ENCODE measurements around the gene ADGRF5.

Gene ADGRF5

DNA sequence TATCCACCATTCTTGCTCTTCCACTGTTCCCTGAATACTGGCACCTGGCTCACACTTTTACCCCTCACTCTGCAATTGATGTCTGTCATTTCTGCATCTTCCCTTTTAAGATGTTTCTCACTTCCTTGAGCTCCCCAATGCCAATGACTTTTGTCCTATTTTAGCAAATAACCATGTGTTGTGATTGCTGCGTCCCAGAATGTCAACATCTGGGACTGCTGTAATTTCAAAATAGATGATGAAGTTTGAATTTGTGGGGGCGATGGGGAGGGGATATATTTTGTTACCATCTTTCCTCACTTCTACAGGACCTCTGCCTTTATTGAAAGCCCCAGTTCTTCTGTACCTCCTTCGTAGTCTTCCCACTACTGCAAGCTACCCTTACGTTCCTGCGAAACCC is 40.0 kb upstream of the ADGRF5 start:
- no peak overlapping the region for H3K4me3 ChIP-seq (ENCODE audit: control insufficient read depth in 1 of 7, extremely low read depth in 1 of 7, insufficient read depth in 4 of 7, low read depth in 2 of 7, low read length in 6 of 7)
- H3K27me3 ChIP-seq (replicated peaks in 2 of 5; ENCODE audit: control insufficient read depth in 4 of 5, insufficient read depth in 5 of 5, low read length in 4 of 5): no peaks in the 10 kb centered on the region
- DNase-seq: no peak
- H3K9me3 ChIP-seq (ENCODE audit: control extremely low read depth in 1 of 5, control insufficient read depth in 4 of 5, insufficient read depth in 2 of 5, low read depth in 1 of 5, low read length in 4 of 5): no peaks in the 10 kb centered on the region
- peaks cover 0 to 5% (median 4%) of the 10 kb centered on the region in 4 experiments for H3K4me1 ChIP-seq (ENCODE audit: control extremely low read depth in 1 of 4, control insufficient read depth in 4 of 4, insufficient read depth in 4 of 4, low read length in 3 of 4)
- no peaks in the 10 kb centered on the region for H3K36me3 ChIP-seq (ENCODE audit: control insufficient read depth in 4 of 4, insufficient read depth in 4 of 4, low read length in 3 of 4)
- H3K27ac ChIP-seq (ENCODE audit: insufficient read depth in 1 of 2, low read depth in 1 of 2, low read length in 2 of 2, poor library complexity in 1 of 2, severe bottlenecking in 2 of 2): no peak overlapping the region
- CTCF ChIA-PET: no interaction called here
- POLR2A ChIA-PET: no interaction called here
- 97% methylated on average over 3 of the region's 5 CpGs for whole genome bisulfite sequencing (ENCODE audit: insufficient coverage)

DNA sequence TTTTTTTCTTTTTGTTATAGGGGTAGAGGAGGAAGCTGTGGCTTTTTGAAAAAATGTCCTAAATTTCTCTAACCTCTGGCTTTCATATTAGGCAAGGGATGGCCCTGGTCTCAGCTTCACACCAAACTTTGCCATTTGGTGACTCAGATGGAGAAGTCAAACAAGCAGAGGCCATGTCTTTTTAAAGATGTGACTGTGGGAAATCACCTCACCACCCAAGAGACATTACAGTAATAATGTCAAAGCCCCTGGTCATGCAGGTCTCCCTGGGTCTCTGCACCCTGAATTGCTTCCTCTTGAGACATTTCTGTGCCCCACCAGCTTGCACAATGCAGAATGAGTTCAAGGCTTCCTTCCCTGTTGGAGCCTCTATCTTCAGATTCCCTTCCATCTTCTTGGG is 39.5 kb upstream of the ADGRF5 start:
- Histone ChIP-seq H3K36me3 (ENCODE audit: control insufficient read depth in 4 of 4, insufficient read depth in 4 of 4, low read length in 3 of 4) (no peaks in the 10 kb centered on the region), H3K4me1 (ENCODE audit: control extremely low read depth in 1 of 4, control insufficient read depth in 4 of 4, insufficient read depth in 4 of 4, low read length in 3 of 4) (peaks cover 0 to 5% (median 4%) of the 10 kb centered on the region in 4 experiments), H3K4me3 (ENCODE audit: control insufficient read depth in 1 of 7, extremely low read depth in 1 of 7, insufficient read depth in 4 of 7, low read depth in 2 of 7, low read length in 6 of 7) (no peak overlapping the region), H3K9me3 (ENCODE audit: control extremely low read depth in 1 of 5, control insufficient read depth in 4 of 5, insufficient read depth in 2 of 5, low read depth in 1 of 5, low read length in 4 of 5) (no peaks in the 10 kb centered on the region), H3K27ac (ENCODE audit: insufficient read depth in 1 of 2, low read depth in 1 of 2, low read length in 2 of 2, poor library complexity in 1 of 2, severe bottlenecking in 2 of 2) (no peak overlapping the region), H3K27me3 (replicated peaks in 2 of 5; ENCODE audit: control insufficient read depth in 4 of 5, insufficient read depth in 5 of 5, low read length in 4 of 5) (no peaks in the 10 kb centered on the region)
- DNase-seq: peak in 2 of 3 donors; percentile 39 to 56
- ChIA-PET POLR2A (no interaction called here), CTCF (no interaction called here)

- Histone ChIP-seq H3K4me1 (ENCODE audit: control extremely low read depth in 1 of 4, control insufficient read depth in 4 of 4, insufficient read depth in 4 of 4, low read length in 3 of 4) (peaks cover 0 to 5% (median 4%) of the 10 kb centered on the region in 4 experiments), H3K36me3 (ENCODE audit: control insufficient read depth in 4 of 4, insufficient read depth in 4 of 4, low read length in 3 of 4) (no peaks in the 10 kb centered on the region), H3K9me3 (ENCODE audit: control extremely low read depth in 1 of 5, control insufficient read depth in 4 of 5, insufficient read depth in 2 of 5, low read depth in 1 of 5, low read length in 4 of 5) (no peaks in the 10 kb centered on the region), H3K27ac (ENCODE audit: insufficient read depth in 1 of 2, low read depth in 1 of 2, low read length in 2 of 2, poor library complexity in 1 of 2, severe bottlenecking in 2 of 2) (no peak overlapping the region), H3K4me3 (ENCODE audit: control insufficient read depth in 1 of 7, extremely low read depth in 1 of 7, insufficient read depth in 4 of 7, low read depth in 2 of 7, low read length in 6 of 7) (no peak overlapping the region), H3K27me3 (replicated peaks in 2 of 5; ENCODE audit: control insufficient read depth in 4 of 5, insufficient read depth in 5 of 5, low read length in 4 of 5) (no peaks in the 10 kb centered on the region)
- ChIA-PET POLR2A (no interaction called here), CTCF (no interaction called here)
- DNase-seq: no peak
These were observed 37.7 kb upstream of the ADGRF5 start for GRCh38 chr6:46959419-46959818.

DNA sequence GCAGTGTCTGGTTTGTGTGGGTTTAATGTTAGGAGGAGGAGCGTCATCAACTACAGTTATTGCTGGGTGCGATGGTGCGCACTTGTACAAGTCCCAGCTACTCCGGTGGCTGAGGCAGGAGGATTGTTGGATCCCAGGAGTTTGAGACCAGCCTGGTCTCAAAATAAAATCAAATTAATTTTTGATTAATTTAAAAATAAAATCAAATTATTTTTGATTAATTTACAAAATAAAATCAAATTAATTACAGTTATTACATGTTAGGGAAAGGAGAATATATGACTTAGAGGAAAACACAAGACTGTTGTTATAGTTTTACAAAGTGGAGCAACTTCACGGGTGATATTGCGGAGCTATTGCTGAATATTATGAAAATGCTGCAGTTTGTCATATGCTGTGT is 34.7 kb upstream of the ADGRF5 start:
- ChIA-PET CTCF (no interaction called here), POLR2A (no interaction called here)
- Histone ChIP-seq H3K4me1 (ENCODE audit: control extremely low read depth in 1 of 4, control insufficient read depth in 4 of 4, insufficient read depth in 4 of 4, low read length in 3 of 4) (peaks cover 0 to 3% (median 2%) of the 10 kb centered on the region in 4 experiments), H3K36me3 (ENCODE audit: control insufficient read depth in 4 of 4, insufficient read depth in 4 of 4, low read length in 3 of 4) (no peaks in the 10 kb centered on the region), H3K9me3 (ENCODE audit: control extremely low read depth in 1 of 5, control insufficient read depth in 4 of 5, insufficient read depth in 2 of 5, low read depth in 1 of 5, low read length in 4 of 5) (no peaks in the 10 kb centered on the region), H3K27me3 (replicated peaks in 2 of 5; ENCODE audit: control insufficient read depth in 4 of 5, insufficient read depth in 5 of 5, low read length in 4 of 5) (no peaks in the 10 kb centered on the region), H3K27ac (ENCODE audit: insufficient read depth in 1 of 2, low read depth in 1 of 2, low read length in 2 of 2, poor library complexity in 1 of 2, severe bottlenecking in 2 of 2) (no peak overlapping the region), H3K4me3 (ENCODE audit: control insufficient read depth in 1 of 7, extremely low read depth in 1 of 7, insufficient read depth in 4 of 7, low read depth in 2 of 7, low read length in 6 of 7) (no peak overlapping the region)
- DNase-seq: no peak
- 100% methylated on average over 5 of the region's 6 CpGs for WGBS (ENCODE audit: insufficient coverage)

DNA sequence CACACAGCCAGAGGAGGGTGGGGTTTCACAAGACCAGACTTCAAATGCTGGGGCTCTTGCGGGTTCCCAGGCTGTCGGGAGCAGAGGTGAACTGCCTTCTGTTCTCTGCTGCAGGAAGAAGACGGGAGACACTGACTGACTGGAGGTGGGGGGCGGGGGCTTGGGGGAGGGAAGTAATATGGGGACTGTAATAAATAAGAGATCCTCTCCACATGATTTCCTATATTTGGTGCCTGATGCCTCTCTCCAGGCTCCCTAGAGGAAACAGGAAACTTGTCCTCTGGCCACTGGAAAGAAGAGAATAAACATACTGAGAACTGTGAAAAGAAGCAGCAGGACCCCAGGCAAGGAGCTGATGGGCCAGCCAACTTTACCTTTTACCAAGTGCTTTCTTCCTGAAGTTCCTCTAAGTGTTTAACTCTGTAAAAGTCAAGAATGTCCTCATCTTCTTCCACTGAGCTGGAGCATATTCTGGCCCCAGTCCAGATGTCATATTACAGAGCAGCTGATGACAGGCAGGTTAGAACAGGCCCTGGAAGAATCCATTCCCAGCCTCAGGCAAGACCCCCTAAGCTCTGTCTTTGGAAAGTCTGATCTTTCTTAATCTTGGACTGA is 33.2 kb upstream of the ADGRF5 start:
- ChIA-PET CTCF (interaction anchor here (0.7 to 1.1 kb wide), 3 partner anchors 9 to 37 kb away, joined by 3 read pairs; no protein-coding TSS in a partner anchor), POLR2A (no interaction called here)
- no peak for DNase-seq
- Histone ChIP-seq H3K9me3 (ENCODE audit: control extremely low read depth in 1 of 5, control insufficient read depth in 4 of 5, insufficient read depth in 2 of 5, low read depth in 1 of 5, low read length in 4 of 5) (no peaks in the 10 kb centered on the region), H3K27ac (ENCODE audit: insufficient read depth in 1 of 2, low read depth in 1 of 2, low read length in 2 of 2, poor library complexity in 1 of 2, severe bottlenecking in 2 of 2) (no peak overlapping the region), H3K36me3 (ENCODE audit: control insufficient read depth in 4 of 4, insufficient read depth in 4 of 4, low read length in 3 of 4) (no peaks in the 10 kb centered on the region), H3K27me3 (replicated peaks in 2 of 5; ENCODE audit: control insufficient read depth in 4 of 5, insufficient read depth in 5 of 5, low read length in 4 of 5) (no peaks in the 10 kb centered on the region), H3K4me1 (ENCODE audit: control extremely low read depth in 1 of 4, control insufficient read depth in 4 of 4, insufficient read depth in 4 of 4, low read length in 3 of 4) (no peaks in the 10 kb centered on the region), H3K4me3 (ENCODE audit: control insufficient read depth in 1 of 7, extremely low read depth in 1 of 7, insufficient read depth in 4 of 7, low read depth in 2 of 7, low read length in 6 of 7) (no peak overlapping the region)
- 80% methylated on average over 1 of the region's 4 CpGs for WGBS (ENCODE audit: insufficient coverage)

- no peak for DNase-seq
- Histone ChIP-seq H3K9me3 (ENCODE audit: control extremely low read depth in 1 of 5, control insufficient read depth in 4 of 5, insufficient read depth in 2 of 5, low read depth in 1 of 5, low read length in 4 of 5) (no peaks in the 10 kb centered on the region), H3K36me3 (ENCODE audit: control insufficient read depth in 4 of 4, insufficient read depth in 4 of 4, low read length in 3 of 4) (no peaks in the 10 kb centered on the region), H3K27me3 (replicated peaks in 2 of 5; ENCODE audit: control insufficient read depth in 4 of 5, insufficient read depth in 5 of 5, low read length in 4 of 5) (no peaks in the 10 kb centered on the region), H3K4me1 (ENCODE audit: control extremely low read depth in 1 of 4, control insufficient read depth in 4 of 4, insufficient read depth in 4 of 4, low read length in 3 of 4) (no peaks in the 10 kb centered on the region), H3K27ac (ENCODE audit: insufficient read depth in 1 of 2, low read depth in 1 of 2, low read length in 2 of 2, poor library complexity in 1 of 2, severe bottlenecking in 2 of 2) (no peak overlapping the region), H3K4me3 (ENCODE audit: control insufficient read depth in 1 of 7, extremely low read depth in 1 of 7, insufficient read depth in 4 of 7, low read depth in 2 of 7, low read length in 6 of 7) (no peak overlapping the region)
- POLR2A ChIA-PET: no interaction called here
- WGBS (ENCODE audit: insufficient coverage): no CpG with 5 or more reads among the region's 4 CpGs
- CTCF ChIA-PET: no interaction called here
These were observed 32.2 kb upstream of the ADGRF5 start for GRCh38 chr6:46953921-46954320.

- no peak for DNase-seq
- Histone ChIP-seq H3K4me3 (ENCODE audit: control insufficient read depth in 1 of 7, extremely low read depth in 1 of 7, insufficient read depth in 4 of 7, low read depth in 2 of 7, low read length in 6 of 7) (no peak overlapping the region), H3K27me3 (replicated peaks in 2 of 5; ENCODE audit: control insufficient read depth in 4 of 5, insufficient read depth in 5 of 5, low read length in 4 of 5) (no peaks in the 10 kb centered on the region), H3K9me3 (ENCODE audit: control extremely low read depth in 1 of 5, control insufficient read depth in 4 of 5, insufficient read depth in 2 of 5, low read depth in 1 of 5, low read length in 4 of 5) (no peaks in the 10 kb centered on the region), H3K27ac (ENCODE audit: insufficient read depth in 1 of 2, low read depth in 1 of 2, low read length in 2 of 2, poor library complexity in 1 of 2, severe bottlenecking in 2 of 2) (no peak overlapping the region), H3K4me1 (ENCODE audit: control extremely low read depth in 1 of 4, control insufficient read depth in 4 of 4, insufficient read depth in 4 of 4, low read length in 3 of 4) (no peaks in the 10 kb centered on the region), H3K36me3 (ENCODE audit: control insufficient read depth in 4 of 4, insufficient read depth in 4 of 4, low read length in 3 of 4) (no peaks in the 10 kb centered on the region)
- ChIA-PET CTCF (interaction anchor here (0.6 to 1.3 kb wide), 2 partner anchors 10 to 36 kb away, joined by 3 to 4 read pairs; no protein-coding TSS in a partner anchor), POLR2A (no interaction called here)
- 100% methylated on average over 6 of the region's 8 CpGs for WGBS (ENCODE audit: insufficient coverage)
These were observed 28.0 kb upstream of the ADGRF5 start for GRCh38 chr6:46949632-46950280.

All from common myeloid progenitor, CD34-positive (primary cell).